HL-60 (cell line): ENCODE results near the gene KLHL26.

Experiments
- CTCF ChIP-seq: IDR thresholded peaks from one replicate; pipeline ENCODE4 v1.5.1; 2011; ENCODE audit warnings: low read length, control low read depth, inconsistent platforms; ENCODE audit not compliant: insufficient read depth
- GABPA ChIP-seq: IDR thresholded peaks from 2 replicates; pipeline ENCODE4 v1.6.1; 2012; ENCODE audit warnings: low read depth
- POLR2AphosphoS5 ChIP-seq: IDR thresholded peaks from 2 replicates; pipeline ENCODE4 v1.6.1; 2012; ENCODE audit warnings: low read depth
- REST ChIP-seq: IDR thresholded peaks from 2 replicates; pipeline ENCODE4 v1.6.1; 2012; ENCODE audit warnings: low read depth; ENCODE audit not compliant: insufficient replicate concordance

- no peak for TF ChIP-seq CTCF
- TF ChIP-seq POLR2AphosphoS5 = no peak
- no peak for TF ChIP-seq REST
- no peak for TF ChIP-seq GABPA
These were observed 64.4 kb downstream of the KLHL26 start for GRCh38 chr19:18701250-18701608.
